HCT116 (cell line): ENCODE results near the gene NCKAP5. TPM values are rescaled to one million over a fixed set of nuclear protein-coding genes. Genes with fewer than 3 reads are reported as not detected.

ENCODE experiments used
- ATAC-seq: fragments of 200-7000 bp; cut with Tn5 transposase; 2 replicates; pipeline ENCODE4 v1.9.1; 2020; ENCODE audit warnings: mild to moderate bottlenecking, moderate library complexity
- BruUV-seq: library from RNA; stranded (reverse); fragments of 400-500 nt; replicated peaks from 2 replicates; lab custom pipeline; 2021; lab: Mats Ljungman, UMichigan
- CTCF ChIA-PET: fragments of 300-600 bp; sonication (Branson Sonifier 250); formaldehyde crosslinking; loops from one replicate; lab custom pipeline; 2021; ENCODE audit warnings: antibody characterized with exemption; lab: Charles Lee
- POLR2A ChIA-PET: fragments of 300-600, 350-600 bp; sonication (Branson Sonifier 250); formaldehyde crosslinking; loops from one replicate; lab custom pipeline; 2021; ENCODE audit warnings: antibody characterized with exemption; lab: Charles Lee
- RAD21 ChIA-PET, 2 experiments: fragments of 300-600 bp; sonication (Branson Sonifier 250); formaldehyde crosslinking; loops; one replicate each; lab custom pipeline; 2023; ENCODE audit warnings: low total read pairs in 2 of 2; ENCODE audit not compliant: uncharacterized antibody in 2 of 2, unreplicated experiment in 2 of 2, low non-redundant PET in 1 of 2; lab: Charles Lee
- DNase-seq: peaks from one replicate; pipeline ENCODE4 v3.0.0-alpha.2; 2010; ENCODE audit warnings: low read depth, low spot score
- H2AFZ ChIP-seq: fragments of 200-600 bp; shearing (Covaris generic), sonication (generic); 2 replicates; pipeline ENCODE4 v1.6.1; 2017; ENCODE audit warnings: low read depth, mixed run types, mixed read lengths, antibody characterized with exemption, low read length; ENCODE audit not compliant: poor library complexity, severe bottlenecking
- H3K27ac ChIP-seq: 2 replicates; pipeline ENCODE4 v1.5.1; 2012; ENCODE audit warnings: low read depth, low read length
- H3K27me3 ChIP-seq: fragments of 200-600 bp; sonication (generic); 2 replicates; pipeline ENCODE4 v1.6.1; 2016; ENCODE audit warnings: mixed run types, low read length, mixed read lengths; ENCODE audit not compliant: insufficient read depth
- H3K36me3 ChIP-seq, 2 experiments: fragments of 200-500 bp in 1 of 2; fragments of 200-600 bp in 1 of 2; sonication (Bioruptor generic) in 1 of 2; sonication (generic) in 1 of 2; 2 replicates each; pipeline versions ENCODE4 v1.5.1 to v1.6.1; 2014 to 2016; ENCODE audit warnings: low read length in 2 of 2, inconsistent platforms in 1 of 2, mixed read lengths in 1 of 2, mixed run types in 1 of 2; ENCODE audit not compliant: insufficient read depth in 2 of 2, control insufficient read depth in 1 of 2
- H3K4me1 ChIP-seq, 2 experiments: fragments of 200-600 bp in 1 of 2; sonication (generic) in 1 of 2; 2 replicates each; pipeline versions ENCODE4 v1.5.1 to v1.6.1; 2012 to 2017; ENCODE audit warnings: low read length in 2 of 2, inconsistent platforms in 1 of 2, mild to moderate bottlenecking in 1 of 2, mixed read lengths in 1 of 2, mixed run types in 1 of 2, moderate library complexity in 1 of 2; ENCODE audit not compliant: insufficient read depth in 2 of 2, control insufficient read depth in 1 of 2
- H3K4me2 ChIP-seq: fragments of 200-600 bp; sonication (generic); 2 replicates; pipeline ENCODE4 v1.6.1; 2017; ENCODE audit warnings: mixed run types, low read length, mixed read lengths
- H3K4me3 ChIP-seq, 2 experiments: fragments of 200-600 bp in 1 of 2; sonication (generic) in 1 of 2; replicated peaks in 1 of 2; 2 replicates each; pipeline ENCODE4 v1.5.1; 2011 to 2016; ENCODE audit warnings: low read length in 2 of 2, control low read depth in 1 of 2, low read depth in 1 of 2, mild to moderate bottlenecking in 1 of 2, mixed read lengths in 1 of 2, mixed run types in 1 of 2
- H3K79me2 ChIP-seq: fragments of 200-600 bp; sonication (generic); 2 replicates; pipeline ENCODE4 v1.6.1; 2017; ENCODE audit warnings: mild to moderate bottlenecking, mixed run types, low read length, moderate library complexity, mixed read lengths; ENCODE audit not compliant: insufficient read depth
- H3K9ac ChIP-seq: fragments of 200-600 bp; sonication (generic); 2 replicates; pipeline ENCODE4 v1.6.1; 2016; ENCODE audit warnings: low read length, mixed read lengths
- H3K9me2 ChIP-seq: fragments of 200-600 bp; sonication (generic), shearing (Covaris generic); 2 replicates; pipeline ENCODE4 v1.6.1; 2017; ENCODE audit warnings: mixed run types, mild to moderate bottlenecking, moderate library complexity; ENCODE audit not compliant: insufficient read depth
- H3K9me3 ChIP-seq, 2 experiments: fragments of 200-500 bp in 1 of 2; fragments of 200-600 bp in 1 of 2; sonication (Bioruptor generic) in 1 of 2; sonication (generic) in 1 of 2; 2 replicates each; pipeline ENCODE4 v1.6.1; 2014 to 2017; ENCODE audit warnings: low read length in 2 of 2, mixed read lengths in 2 of 2, inconsistent platforms in 1 of 2, low read depth in 1 of 2, mild to moderate bottlenecking in 1 of 2, mixed run types in 1 of 2, moderate library complexity in 1 of 2; ENCODE audit not compliant: control insufficient read depth in 1 of 2, insufficient read depth in 1 of 2
- H4K20me1 ChIP-seq: fragments of 200-600 bp; sonication (generic), shearing (Covaris generic); 2 replicates; pipeline ENCODE4 v1.6.1; 2017; ENCODE audit warnings: mixed run types, mild to moderate bottlenecking, moderate library complexity; ENCODE audit not compliant: insufficient read depth
- ATF3 ChIP-seq: IDR thresholded peaks from 2 replicates; pipeline ENCODE4 v1.6.1; 2012
- CEBPB ChIP-seq: IDR thresholded peaks from 2 replicates; pipeline ENCODE4 v1.6.1; 2012; ENCODE audit warnings: low read depth
- CTCF ChIP-seq, 3 experiments: fragments of 200-600 bp in 1 of 3; sonication (generic) in 1 of 3; IDR thresholded peaks in 2 of 3; conservative IDR thresholded peaks in 1 of 3; 2 replicates each; pipeline ENCODE4 v1.5.1; 2012 to 2017; ENCODE audit warnings: low read depth in 2 of 3, low read length in 2 of 3, antibody characterized with exemption in 1 of 3, borderline replicate concordance in 1 of 3, control low read depth in 1 of 3, mild to moderate bottlenecking in 1 of 3, mixed read lengths in 1 of 3, mixed run types in 1 of 3, moderate library complexity in 1 of 3; ENCODE audit not compliant: insufficient read depth in 1 of 3
- EGR1 ChIP-seq: IDR thresholded peaks from 2 replicates; pipeline ENCODE4 v1.6.1; 2012; ENCODE audit warnings: low read depth
- EZH2 ChIP-seq: fragments of 200-600 bp; sonication (generic); IDR thresholded peaks from 2 replicates; pipeline ENCODE4 v1.6.1; 2017; ENCODE audit warnings: antibody characterized with exemption, mixed run types
- EZH2phosphoT487 ChIP-seq: fragments of 200-600 bp; IDR thresholded peaks from 2 replicates; pipeline ENCODE4 v1.6.1; 2018; ENCODE audit warnings: antibody characterized with exemption, borderline replicate concordance
- FOSL1 ChIP-seq: IDR thresholded peaks from 2 replicates; pipeline ENCODE4 v1.6.1; 2012; ENCODE audit warnings: low read depth
- JUND ChIP-seq: IDR thresholded peaks from 2 replicates; pipeline ENCODE4 v1.6.1; 2012
- MAX ChIP-seq: IDR thresholded peaks from 2 replicates; pipeline ENCODE4 v1.6.1; 2012
- POLR2A ChIP-seq: IDR thresholded peaks from 2 replicates; pipeline ENCODE4 v1.7.0; 2011; ENCODE audit warnings: borderline replicate concordance; ENCODE audit not compliant: insufficient read depth, insufficient read length; ENCODE audit errors: extremely low read depth
- POLR2AphosphoS5 ChIP-seq: IDR thresholded peaks from 2 replicates; pipeline ENCODE4 v1.6.1; 2011; ENCODE audit warnings: mild to moderate bottlenecking, low read depth, low read length, moderate library complexity
- REST ChIP-seq: IDR thresholded peaks from 2 replicates; pipeline ENCODE4 v1.6.1; 2012; ENCODE audit warnings: low read depth
- SP1 ChIP-seq: IDR thresholded peaks from 2 replicates; pipeline ENCODE4 v1.6.1; 2012; ENCODE audit warnings: low read depth
- SRF ChIP-seq: IDR thresholded peaks from 2 replicates; pipeline ENCODE4 v1.6.1; 2012; ENCODE audit warnings: low read depth
- TCF7L2 ChIP-seq: IDR thresholded peaks from 2 replicates; pipeline ENCODE4 v1.7.0; 2011; ENCODE audit warnings: borderline replicate concordance, inconsistent platforms; ENCODE audit not compliant: insufficient read depth, insufficient read length; ENCODE audit errors: extremely low read depth
- YY1 ChIP-seq: IDR thresholded peaks from 2 replicates; pipeline ENCODE4 v1.6.1; 2011; ENCODE audit warnings: low read length, low read depth, moderate library complexity, mild to moderate bottlenecking; ENCODE audit not compliant: insufficient replicate concordance; ENCODE audit errors: extremely low read depth
- ZFX ChIP-seq: fragments of 450-650 bp; IDR thresholded peaks from 2 replicates; pipeline ENCODE4 v1.6.1; 2017
- ZNF274 ChIP-seq: fragments of 200-500 bp; sonication (Bioruptor generic); IDR thresholded peaks from 2 replicates; pipeline ENCODE4 v1.6.1; 2014; ENCODE audit warnings: mild to moderate bottlenecking, low read depth, low read length, inconsistent platforms
- intact Hi-C: fragments of 100-400 bp; cut with micrococcal nuclease; formaldehyde crosslinking; loops from 2 replicates; pipeline ENCODE4 v1.10.0; 2022
- total RNA-seq: library from RNA; stranded (reverse); gene quantifications from one replicate; pipeline ENCODE4 v1.2.1, GENCODE V29; 2021; ENCODE audit not compliant: unreplicated experiment

Gene NCKAP5
- total RNA-seq, 1 experiment from 2014 or later: 0.30 TPM

- TF ChIP-seq YY1 (no peak), TCF7L2 (no peak)
Observed at GRCh38 chr2:132849118-132849517, 719.1 kb downstream of the NCKAP5 start (continued).

GRCh38 chr2:132845339-132845738, 722.9 kb downstream of the NCKAP5 start:
- ATAC-seq: no peak
- no peak overlapping the region for H3K9ac ChIP-seq
- ChIA-PET POLR2A (no interaction called here), RAD21 (no interaction called here), CTCF (no interaction called here)
- no TSS peak for BruUV-seq
- H3K9me3 ChIP-seq: no peaks in the 10 kb centered on the region
- no peak overlapping the region for H3K27ac ChIP-seq
- no peaks in the 10 kb centered on the region for H3K36me3 ChIP-seq
- H3K4me2 ChIP-seq: no peak overlapping the region
- no peaks in the 10 kb centered on the region for H4K20me1 ChIP-seq
- H2AFZ ChIP-seq: no peak overlapping the region
- no peaks in the 10 kb centered on the region for H3K4me1 ChIP-seq
- H3K79me2 ChIP-seq: no peaks in the 10 kb centered on the region
- DNase-seq: no peak
- H3K27me3 ChIP-seq: peaks cover 13% of the 10 kb centered on the region
- no peaks in the 10 kb centered on the region for H3K9me2 ChIP-seq
- no peak for TF ChIP-seq CTCF (IDR thresholded peaks at IDR 0.05 in 2 of 3, conservative IDR thresholded peaks at IDR 0.05 in 1 of 3; ENCODE audit: borderline replicate concordance in 1 of 3, insufficient read depth in 1 of 3, low read depth in 2 of 3, low read length in 2 of 3)
- TF ChIP-seq EGR1: no peak
- TF ChIP-seq JUND: no peak
- no peak for TF ChIP-seq FOSL1
- TF ChIP-seq EZH2: no peak
- no peak for TF ChIP-seq EZH2phosphoT487
- TF ChIP-seq TCF7L2: no peak
- no peak for TF ChIP-seq SP1
- TF ChIP-seq POLR2A: no peak
- TF ChIP-seq CEBPB: no peak
- no peak for TF ChIP-seq POLR2AphosphoS5
- no peak for TF ChIP-seq SRF
- no peak for TF ChIP-seq REST
- TF ChIP-seq ZFX: no peak
- no peak for TF ChIP-seq YY1
- TF ChIP-seq ATF3: no peak
- TF ChIP-seq ZNF274: no peak
- no peak for TF ChIP-seq MAX
- TF ChIP-seq, all 23 proteins: peak for 0
- H3K4me3 ChIP-seq: no peak overlapping the region
- intact Hi-C loops: no loop called here
